Measurements from ENCODE around the gene PGF.
"Not testable (repeated sequence)": the region's sequence is repeated elsewhere in the genome, so short reads cannot be mapped to it uniquely, and the experiment has no call there.

Gene PGF

DNA sequence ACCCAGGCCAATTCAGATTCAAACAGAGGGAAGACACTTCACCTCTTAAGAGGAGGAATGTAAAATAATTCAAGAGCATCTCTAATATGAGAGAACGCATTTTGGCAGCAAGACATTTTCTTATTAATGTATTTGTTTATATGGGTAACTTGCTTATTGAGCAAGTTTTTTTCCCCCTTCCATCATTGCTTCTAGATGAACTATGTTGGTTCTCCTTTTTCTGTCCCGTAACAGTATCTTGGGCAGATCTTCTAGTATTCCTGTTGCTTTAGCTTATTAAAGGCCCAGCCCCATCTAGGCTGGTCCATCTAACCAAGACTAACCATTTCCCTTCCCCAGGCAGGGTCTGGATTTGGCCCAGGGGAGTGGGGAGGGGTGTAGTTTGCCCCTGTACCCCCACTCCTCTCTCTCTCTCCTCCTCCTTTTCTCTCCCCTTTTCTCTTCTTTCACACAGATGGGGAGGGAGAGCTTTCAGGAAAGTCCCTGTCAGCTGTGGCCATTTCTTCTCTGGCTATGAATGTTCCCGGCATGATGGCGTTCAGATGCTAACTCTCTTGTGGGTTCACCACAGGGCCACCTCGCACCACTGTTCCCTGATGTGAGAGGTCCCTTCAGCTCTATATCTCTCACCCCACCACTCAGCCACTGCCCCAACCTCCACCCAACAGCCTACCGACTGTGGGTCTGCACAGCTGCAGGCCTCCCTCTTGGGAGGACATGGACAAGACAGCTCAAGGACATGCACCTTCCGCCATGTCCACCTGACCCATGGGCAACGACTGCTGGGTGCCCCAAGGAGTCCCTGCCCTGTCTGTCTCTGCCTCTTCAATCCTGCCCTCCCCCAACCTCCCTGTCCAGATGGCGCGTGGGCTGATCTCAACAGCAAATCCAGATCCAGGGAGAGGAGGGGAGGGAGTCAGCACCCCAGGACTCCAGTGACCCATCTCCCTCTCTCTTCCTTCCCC is 16.6 kb downstream of the PGF start:
- no peak for DNase-seq

- no peak for DNase-seq
These were observed 18.2 kb downstream of the PGF start for GRCh38 chr14:74937171-74937570.

DNA sequence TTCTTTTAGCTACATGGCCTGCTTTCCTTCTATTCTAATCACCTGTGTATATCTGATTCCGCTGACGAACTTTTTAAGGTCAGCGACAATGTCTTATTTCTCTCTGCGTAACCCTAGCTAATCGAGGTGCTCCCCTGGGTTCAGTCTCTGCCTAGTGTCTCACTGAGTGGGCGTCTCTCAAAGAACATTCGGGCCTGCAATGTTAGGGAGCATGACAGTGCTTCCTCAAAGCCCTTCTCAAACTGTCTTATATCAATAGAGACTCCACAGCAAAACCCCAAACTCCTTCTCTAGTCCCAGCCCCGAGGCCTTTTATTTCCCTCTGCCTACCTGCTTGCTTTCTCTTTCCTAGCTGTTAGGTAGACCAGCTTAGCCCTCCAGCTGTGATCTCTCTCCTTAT is 18.7 kb downstream of the PGF start:
- DNase-seq: no peak

DNA sequence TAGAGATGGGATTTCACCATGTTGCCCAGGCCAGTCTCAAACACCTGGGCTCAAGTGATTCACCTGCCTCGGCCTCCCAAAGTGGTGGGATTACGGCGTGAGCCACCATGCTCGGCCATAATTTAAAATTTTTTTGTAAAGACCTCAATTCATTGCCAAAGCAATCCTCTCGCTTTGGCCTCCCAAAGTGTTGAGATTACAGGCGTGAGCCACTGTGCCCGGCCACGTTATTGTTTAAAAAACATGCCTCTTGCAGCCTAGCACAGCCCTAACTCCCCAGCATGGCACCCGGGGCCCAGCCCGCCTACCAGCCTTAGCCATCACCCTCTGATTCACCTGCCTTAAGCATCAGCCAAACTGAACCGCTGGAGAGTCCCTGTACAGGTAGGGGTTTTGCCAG is 19.2 kb downstream of the PGF start:
- no peak for DNase-seq

- DNase-seq: no peak
These were observed 20.1 kb downstream of the PGF start for GRCh38 chr14:74935360-74935680.

DNA sequence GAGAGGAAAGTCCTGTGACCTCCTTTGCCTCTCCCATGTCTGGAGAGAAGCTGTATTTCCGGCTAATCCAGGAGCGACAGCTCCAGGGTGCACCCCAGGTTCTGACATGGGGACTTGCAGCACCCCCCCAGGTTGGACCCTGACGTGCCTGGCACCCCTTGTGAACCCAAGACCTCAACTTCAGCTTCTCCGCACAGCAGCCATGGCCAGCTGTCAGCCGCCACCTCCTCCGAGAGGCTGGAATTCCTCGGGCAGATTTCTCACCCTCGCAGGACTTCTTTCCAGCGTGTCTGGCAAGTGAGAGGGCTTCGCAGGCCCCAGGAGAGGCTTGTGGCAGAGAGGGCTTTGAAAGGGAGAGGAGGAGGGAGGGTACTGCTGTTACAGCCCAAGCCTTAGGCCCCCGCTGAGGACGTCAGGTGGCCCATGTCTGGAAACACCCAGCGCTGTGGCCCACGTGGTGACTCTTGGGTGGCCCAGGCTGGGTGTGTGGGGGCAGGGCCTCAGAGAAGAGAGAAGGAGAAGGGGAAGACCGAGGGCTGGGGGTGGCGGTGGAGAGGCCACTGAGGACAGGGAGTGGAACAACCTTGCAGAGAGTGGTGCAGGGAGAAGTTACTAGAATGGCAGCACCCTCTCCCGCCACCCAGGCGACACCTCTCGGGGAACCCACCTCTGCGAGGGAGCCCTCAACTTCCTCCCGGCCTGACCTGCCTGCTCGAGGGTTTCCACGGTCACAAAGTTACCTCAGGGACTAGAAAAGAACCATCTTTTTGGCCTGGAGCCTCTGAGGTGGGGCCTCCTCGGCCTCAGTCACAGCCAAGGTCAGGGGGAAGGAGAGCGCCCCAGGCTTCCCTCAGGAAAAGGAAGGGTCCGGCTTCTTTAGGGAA is 20.7 kb downstream of the PGF start:
- peak; percentile 65 for DNase-seq

- DNase-seq: no peak
These were observed 21.4 kb downstream of the PGF start for GRCh38 chr14:74934041-74934440.

DNA sequence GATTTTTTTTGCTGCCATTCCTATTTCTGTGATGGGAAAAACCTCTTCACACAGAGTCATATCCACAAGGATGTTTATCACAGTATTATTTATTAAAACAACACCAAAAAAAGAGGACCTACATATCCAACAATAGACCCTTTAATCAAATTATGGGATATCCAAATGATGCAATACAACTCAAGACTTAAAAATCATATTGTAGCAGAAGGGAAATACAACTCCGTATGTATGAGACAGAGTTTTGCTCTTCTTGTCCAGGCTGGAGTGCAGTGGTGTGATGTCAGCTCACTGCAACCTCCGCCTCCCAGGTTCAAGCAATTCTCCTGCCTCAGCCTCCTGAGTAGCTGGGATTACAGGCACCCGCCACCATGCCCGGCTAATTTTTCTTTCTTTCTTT is 22.5 kb downstream of the PGF start:
- DNase-seq: not testable (repeated sequence)

GRCh38 chr14:74932401-74932901 is 22.9 kb downstream of the PGF start:
- DNase-seq: peak; percentile 85

DNA sequence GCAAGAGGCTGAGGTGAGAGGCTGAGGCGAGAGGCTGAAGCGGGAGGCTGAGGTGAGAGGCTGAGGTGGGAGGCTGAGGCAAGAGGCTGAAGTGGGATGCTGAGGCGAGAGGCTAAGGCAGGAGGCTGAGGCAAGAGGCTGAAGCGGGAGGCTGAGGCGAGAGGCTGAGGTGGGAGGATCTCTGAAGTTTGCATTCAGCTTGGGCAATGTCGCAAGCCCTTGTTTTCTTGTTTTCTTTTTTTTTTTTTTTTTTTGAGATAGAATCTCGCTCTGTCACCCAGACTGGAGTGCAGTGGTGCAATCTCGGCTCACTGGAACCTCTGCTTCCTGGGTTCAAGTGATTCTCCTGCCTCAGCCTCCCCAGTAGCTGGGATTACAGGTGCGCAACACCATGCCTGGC is 23.7 kb downstream of the PGF start:
- not testable (repeated sequence) for DNase-seq

DNA sequence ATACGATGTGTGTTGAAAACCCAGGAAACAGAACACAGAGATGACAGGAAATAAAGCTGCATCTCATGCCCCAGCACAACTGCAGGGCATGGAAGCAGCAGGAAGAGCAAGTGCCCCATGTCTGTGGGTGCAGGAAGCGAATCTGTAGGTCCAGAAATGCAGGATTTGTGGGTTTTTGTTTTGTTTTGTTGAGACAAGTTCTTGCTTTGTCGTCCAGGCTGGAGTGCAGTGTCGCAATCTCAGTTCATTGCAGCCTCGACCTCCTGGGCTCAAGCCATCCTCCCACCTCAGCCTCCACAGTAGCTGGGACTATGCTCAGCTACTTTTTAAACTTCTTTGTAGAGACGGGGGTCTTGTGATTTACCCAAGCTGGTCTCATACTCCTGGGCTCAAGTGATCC is 26.2 kb downstream of the PGF start:
- no peak for DNase-seq

DNA sequence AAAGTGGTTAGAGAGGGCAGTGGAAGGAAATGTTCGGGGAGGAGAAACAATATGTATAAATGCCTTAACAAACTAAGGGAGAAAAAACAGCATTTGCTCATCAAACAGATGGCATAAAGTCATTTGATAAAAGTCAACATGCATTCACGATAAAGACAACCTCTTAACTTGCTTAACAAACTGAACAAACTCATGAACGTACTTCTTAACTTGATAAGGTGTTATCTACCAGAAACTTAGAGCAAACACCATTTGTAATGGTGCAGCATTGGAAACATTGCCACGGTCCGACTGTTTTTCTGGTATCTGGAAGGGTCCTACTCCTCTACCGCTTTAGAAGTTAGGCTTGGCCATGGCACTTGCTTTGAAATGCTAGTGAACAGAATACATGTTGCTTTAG is 28.2 kb downstream of the PGF start:
- DNase-seq: no peak

GRCh38 chr14:74924061-74924460 is 31.3 kb downstream of the PGF start:
- DNase-seq: no peak

DNA sequence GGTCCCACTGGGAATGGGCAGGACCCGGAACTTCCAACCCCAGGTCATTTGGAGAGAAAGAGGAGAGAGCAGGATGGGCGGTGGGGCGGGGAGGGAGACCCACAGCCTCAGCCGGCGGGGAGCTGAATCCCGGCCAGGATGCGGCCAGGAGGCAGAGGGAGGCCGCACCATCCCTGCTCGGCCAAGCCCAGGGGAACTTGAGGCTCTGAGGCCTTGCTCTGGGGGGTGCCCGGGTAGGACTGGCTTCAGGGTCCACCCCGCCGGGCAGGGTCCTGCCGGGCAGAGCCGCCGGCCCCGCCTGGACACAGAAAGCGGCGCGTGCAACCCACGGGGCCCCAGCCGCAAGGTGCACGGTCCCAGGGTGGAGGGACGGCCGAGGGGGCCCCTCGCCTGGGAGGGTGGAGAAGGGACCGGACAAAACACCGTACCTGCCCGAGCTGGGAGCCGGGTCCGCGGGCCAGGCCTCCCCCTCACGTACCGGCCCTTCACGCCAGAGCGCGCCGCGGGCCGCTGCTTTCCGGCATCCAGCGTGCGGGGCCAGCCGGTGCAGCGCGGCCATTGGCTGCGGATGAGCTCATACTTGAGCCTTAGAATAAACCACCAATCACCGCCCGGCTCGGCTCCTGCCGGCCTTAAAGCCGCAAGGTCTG is 32.5 kb downstream of the PGF start, which contains the start of gene RPS6KL1:
RPS6KL1 (minus strand) TSS at position 509 of the 650 bp plus-strand sequence. CDS start 1,719 bp downstream, outside the sequence.
- DNase-seq: peak; percentile 73

DNA sequence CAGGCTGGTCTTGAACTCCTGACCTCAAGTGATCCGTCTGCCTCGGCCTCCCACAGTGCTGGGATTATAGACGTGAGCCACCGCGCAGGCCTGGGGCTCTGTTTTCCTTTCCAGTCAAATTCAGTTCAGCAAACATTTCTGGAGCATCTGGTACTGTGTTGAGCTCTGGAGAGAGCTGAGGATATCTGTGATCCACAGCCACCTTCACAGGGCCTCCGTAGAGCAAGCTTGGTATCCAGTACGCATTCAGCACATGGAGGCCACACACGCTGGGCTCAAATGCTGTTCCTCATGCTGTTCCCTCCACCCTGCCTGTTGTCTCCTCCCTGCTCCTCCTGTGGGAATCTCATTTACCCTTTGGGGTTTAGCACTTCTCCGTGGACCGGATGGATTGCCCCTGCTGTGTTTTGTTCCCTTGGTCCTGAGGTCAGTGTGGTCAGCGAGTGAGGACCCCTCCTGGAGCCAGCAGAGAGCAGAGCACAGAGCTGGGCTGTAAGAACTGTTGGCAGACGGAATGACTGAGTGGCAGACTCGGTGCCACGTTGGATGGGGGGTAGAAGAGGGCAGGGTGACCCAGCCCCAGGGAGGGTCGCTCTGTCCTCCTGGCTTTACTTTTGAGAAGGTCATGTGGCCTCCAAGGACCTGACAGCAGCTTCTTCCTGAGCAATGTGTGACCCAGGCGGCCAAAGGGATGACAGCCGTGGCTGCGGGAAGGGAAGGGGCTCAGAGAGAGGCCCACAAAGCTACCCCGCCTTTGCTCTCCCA is 33.2 kb downstream of the PGF start:
- no peak for DNase-seq

DNA sequence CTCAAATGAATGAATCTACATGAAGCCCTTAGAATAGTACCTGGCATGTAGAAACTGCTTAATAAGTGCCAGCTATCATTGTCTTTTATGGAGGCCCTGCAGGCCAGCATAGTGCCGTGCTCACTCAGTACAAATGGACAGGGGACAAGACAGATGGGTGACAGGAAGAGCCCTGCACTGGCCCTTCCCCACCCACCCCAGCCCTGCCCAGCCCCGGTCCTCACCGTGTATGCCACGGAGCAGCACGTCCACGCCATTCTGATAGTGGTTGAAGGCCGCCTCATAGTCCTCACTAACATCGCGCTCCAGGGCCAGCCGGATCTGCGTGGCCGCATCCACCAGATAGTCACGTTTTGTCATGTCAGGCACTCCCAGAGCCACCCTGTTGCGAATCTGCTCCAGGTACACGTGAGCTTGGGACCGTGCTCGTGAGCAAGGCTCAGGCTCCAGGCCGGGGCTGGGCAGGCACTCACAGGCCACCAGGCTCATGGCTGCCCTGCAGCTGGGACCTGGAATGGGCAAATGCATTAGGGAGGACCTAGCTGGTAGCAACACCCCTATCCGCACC is 34.3 kb downstream of the PGF start:
- no peak for DNase-seq

DNA sequence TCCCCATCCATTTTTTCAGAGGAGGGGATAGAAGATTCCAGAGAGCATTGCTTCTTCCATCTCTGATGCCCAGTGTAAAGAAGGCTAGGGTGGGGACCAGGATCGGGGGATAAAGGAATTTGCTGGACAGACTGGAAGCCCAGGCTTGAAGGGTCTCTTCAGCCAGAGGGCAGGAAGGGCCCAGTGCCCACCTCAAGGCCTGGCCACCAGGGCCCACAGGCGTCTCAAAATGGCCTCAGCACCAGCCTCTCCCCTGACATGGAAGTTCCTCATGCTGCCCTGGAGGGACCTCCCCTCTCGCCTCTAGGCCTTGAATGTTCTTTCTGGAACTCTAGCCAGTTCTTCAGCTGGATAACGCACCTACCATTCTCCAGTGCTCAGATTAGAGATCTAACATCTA is 35.1 kb downstream of the PGF start:
- DNase-seq: no peak

DNA sequence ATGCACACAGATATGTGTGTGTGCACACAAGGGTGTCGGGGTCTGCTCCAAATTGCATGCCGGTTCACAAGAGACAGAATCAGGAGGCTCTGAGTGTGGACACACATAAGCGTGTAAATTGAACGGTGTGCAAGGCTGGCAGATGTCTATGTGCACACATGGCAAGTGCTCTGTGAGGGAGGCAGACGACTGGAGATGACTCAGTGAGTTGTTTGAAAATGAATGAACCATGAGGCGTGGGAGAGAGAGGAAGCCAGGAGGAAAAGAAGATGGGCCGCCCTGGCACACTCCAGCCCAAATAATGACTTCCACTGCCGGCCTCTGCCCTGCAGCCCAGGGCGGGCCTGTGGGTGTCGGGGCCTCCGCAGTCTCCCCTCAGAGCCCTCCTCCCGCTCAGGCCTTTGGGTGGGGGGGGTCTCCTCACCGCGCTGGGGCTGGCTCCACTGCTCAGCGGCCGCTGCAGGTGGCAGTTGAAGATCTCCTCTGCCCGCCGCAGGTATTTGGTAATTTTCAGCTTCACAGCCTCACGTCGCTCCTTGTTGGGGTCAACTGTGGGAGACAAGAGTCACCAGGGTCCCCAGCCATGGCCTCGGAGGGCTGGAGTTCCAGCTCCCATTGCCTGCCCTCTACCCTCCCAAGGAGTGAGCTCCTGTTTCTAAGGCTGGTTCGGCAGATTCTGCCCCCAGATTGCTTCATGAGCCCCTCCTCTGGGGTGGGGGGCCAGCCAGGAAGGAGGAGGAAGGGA is 35.8 kb downstream of the PGF start:
- no peak for DNase-seq

GRCh38 chr14:74918380-74918779 is 37.0 kb downstream of the PGF start:
- no peak for DNase-seq

- DNase-seq: peak; percentile 77
These were observed 37.7 kb downstream of the PGF start for GRCh38 chr14:74917646-74918081.

DNA sequence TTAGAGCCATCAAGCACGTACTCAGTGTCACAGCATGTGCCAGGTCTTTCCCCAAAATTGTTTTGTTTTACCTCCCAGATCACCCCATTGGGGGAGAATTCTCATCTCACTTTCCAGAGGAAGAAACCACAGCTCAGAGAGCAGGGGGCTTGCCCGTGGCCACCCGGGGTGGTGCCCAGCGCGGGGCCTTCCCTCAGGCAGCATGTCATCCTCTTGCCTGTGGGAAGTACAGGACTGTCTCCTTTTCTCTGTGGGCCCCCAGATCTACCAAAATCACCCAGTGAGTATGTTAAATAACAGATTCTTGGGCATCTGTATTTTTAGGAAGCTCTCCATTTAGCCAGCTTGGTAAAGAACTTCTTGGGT is 38.2 kb downstream of the PGF start:
- DNase-seq: no peak

Measured in right hindlimb (tissue), 1 donor.